HepG2 (cell line): Measurements from ENCODE around the gene GBP1.

Source experiments
- ESRRA ChIP-seq: sonication (generic); formaldehyde crosslinking; IDR thresholded peaks from 2 replicates; pipeline ENCODE4 v1.5.1; 2020; ENCODE audit warnings: mild to moderate bottlenecking, low read depth, missing genetic modification reagents
- MAFF ChIP-seq: IDR thresholded peaks from 2 replicates; pipeline ENCODE4 v1.6.1; 2011; ENCODE audit warnings: low read depth, low read length, improper control_type of control experiment
- PCBP1 ChIP-seq: fragments of 200-400 bp; formaldehyde crosslinking; IDR thresholded peaks from 2 replicates; pipeline ENCODE4 v1.6.1; 2017; ENCODE audit warnings: mild to moderate bottlenecking, low read depth, low read length, borderline replicate concordance
- SMC3 ChIP-seq: IDR thresholded peaks from 2 replicates; pipeline ENCODE4 v1.6.1; 2011; ENCODE audit warnings: low read length, improper control_type of control experiment
- TBP ChIP-seq: sonication (generic); formaldehyde crosslinking; IDR thresholded peaks from 2 replicates; pipeline ENCODE4 v1.5.0; 2020; ENCODE audit warnings: missing genetic modification reagents
- ZNF256 ChIP-seq: sonication (generic); formaldehyde crosslinking; conservative IDR thresholded peaks from 2 replicates; pipeline ENCODE4 v1.4.0; 2020; ENCODE audit warnings: missing genetic modification reagents
- TF ChIP-seq, protein P1 (sequence below): sonication (generic); formaldehyde crosslinking; IDR thresholded peaks from 2 replicates; pipeline ENCODE4 v1.5.0; 2020; ENCODE audit warnings: mild to moderate bottlenecking, missing genetic modification reagents, moderate library complexity
- TF ChIP-seq, protein P2 (sequence below): sonication (generic); formaldehyde crosslinking; IDR thresholded peaks from 2 replicates; pipeline ENCODE4 v1.5.0; 2020; ENCODE audit warnings: mild to moderate bottlenecking, missing genetic modification reagents

DNA sequence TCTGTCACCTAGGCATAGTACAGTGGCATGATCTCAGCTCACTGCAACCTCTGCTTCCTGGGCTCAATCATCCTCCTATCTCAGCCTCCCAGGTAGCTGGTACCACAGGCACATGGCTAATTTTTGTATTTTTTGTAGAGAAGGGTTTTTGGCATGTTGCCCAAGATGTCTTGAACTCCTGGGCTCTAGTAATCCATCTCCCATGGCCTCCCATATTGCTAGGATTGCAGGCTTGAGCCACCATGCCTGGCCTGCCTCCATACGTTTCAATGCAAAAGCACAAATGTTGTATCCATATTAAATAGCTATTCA is 24.7 kb downstream of the GBP1 start:
- TF ChIP-seq PCBP1 (no peak), ESRRA (CRISPR knock-in tag) (no peak), MAFF (no peak), TBP (no peak), SMC3 (no peak), ZNF256 (CRISPR knock-in tag) (no peak)
- TF ChIP-seq, protein P1, sequence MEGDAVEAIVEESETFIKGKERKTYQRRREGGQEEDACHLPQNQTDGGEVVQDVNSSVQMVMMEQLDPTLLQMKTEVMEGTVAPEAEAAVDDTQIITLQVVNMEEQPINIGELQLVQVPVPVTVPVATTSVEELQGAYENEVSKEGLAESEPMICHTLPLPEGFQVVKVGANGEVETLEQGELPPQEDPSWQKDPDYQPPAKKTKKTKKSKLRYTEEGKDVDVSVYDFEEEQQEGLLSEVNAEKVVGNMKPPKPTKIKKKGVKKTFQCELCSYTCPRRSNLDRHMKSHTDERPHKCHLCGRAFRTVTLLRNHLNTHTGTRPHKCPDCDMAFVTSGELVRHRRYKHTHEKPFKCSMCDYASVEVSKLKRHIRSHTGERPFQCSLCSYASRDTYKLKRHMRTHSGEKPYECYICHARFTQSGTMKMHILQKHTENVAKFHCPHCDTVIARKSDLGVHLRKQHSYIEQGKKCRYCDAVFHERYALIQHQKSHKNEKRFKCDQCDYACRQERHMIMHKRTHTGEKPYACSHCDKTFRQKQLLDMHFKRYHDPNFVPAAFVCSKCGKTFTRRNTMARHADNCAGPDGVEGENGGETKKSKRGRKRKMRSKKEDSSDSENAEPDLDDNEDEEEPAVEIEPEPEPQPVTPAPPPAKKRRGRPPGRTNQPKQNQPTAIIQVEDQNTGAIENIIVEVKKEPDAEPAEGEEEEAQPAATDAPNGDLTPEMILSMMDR, result no peak
- TF ChIP-seq, protein P2, sequence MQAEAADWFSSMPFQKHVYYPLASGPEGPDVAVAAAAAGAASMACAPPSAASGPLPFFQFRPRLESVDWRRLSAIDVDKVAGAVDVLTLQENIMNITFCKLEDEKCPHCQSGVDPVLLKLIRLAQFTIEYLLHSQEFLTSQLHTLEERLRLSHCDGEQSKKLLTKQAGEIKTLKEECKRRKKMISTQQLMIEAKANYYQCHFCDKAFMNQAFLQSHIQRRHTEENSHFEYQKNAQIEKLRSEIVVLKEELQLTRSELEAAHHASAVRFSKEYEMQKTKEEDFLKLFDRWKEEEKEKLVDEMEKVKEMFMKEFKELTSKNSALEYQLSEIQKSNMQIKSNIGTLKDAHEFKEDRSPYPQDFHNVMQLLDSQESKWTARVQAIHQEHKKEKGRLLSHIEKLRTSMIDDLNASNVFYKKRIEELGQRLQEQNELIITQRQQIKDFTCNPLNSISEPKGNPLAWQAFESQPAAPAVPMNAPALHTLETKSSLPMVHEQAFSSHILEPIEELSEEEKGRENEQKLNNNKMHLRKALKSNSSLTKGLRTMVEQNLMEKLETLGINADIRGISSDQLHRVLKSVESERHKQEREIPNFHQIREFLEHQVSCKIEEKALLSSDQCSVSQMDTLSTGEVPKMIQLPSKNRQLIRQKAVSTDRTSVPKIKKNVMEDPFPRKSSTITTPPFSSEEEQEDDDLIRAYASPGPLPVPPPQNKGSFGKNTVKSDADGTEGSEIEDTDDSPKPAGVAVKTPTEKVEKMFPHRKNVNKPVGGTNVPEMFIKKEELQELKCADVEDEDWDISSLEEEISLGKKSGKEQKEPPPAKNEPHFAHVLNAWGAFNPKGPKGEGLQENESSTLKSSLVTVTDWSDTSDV (CRISPR knock-in tag), result no peak
